Measurements from ENCODE around the gene ANTXR1. TPM values are rescaled to one million over a fixed set of nuclear protein-coding genes. Genes with fewer than 3 reads are reported as not detected.

Gene ANTXR1
- total and polyA plus RNA-seq, 11 donors: 5.8 to 75.2 (median 23.3) TPM

DNA sequence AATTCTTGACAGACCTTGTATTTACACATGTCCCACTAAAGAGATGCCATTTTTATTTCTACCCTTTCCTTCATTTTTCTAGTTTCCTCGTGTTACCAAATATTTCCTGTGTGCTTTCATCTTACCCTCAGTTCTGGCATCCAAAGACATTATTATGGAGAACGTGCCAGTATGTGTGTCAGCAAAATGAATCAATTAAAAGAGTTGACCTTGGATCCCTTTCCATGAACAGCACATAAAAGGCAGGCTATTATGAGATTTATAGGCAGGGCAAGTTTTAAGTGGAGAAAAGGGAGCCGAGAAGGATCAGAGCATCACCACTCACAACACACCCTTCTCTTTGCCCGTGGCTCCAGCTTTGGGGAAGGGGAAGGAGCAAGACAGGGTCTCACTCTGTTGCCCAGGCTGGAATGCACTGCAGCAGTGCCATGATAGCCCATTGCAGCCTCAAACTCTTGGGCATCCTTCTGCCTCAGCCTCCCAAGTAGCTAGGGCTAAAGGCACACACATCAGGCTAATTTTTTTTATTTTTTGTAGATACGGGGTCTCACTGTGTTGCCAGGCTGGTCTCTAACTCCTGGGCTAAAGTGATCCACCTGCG, 224.2 kb downstream of the ANTXR1 start:
- H3K4me1 ChIP-seq: peaks cover 0 to 26% (median 0%) of the 10 kb centered on the region in 12 donors
- no peak overlapping the region for H3K4me3 ChIP-seq
- no peaks in the 10 kb centered on the region for H3K36me3 ChIP-seq
- no peaks in the 10 kb centered on the region for H3K27me3 ChIP-seq
- ATAC-seq: no peak
- DNase-seq: no peak
- H3K27ac ChIP-seq: peak overlapping the region in 1 of 12 donors; percentile 10
- no peaks in the 10 kb centered on the region for H3K9me3 ChIP-seq
- TF ChIP-seq, protein P1, sequence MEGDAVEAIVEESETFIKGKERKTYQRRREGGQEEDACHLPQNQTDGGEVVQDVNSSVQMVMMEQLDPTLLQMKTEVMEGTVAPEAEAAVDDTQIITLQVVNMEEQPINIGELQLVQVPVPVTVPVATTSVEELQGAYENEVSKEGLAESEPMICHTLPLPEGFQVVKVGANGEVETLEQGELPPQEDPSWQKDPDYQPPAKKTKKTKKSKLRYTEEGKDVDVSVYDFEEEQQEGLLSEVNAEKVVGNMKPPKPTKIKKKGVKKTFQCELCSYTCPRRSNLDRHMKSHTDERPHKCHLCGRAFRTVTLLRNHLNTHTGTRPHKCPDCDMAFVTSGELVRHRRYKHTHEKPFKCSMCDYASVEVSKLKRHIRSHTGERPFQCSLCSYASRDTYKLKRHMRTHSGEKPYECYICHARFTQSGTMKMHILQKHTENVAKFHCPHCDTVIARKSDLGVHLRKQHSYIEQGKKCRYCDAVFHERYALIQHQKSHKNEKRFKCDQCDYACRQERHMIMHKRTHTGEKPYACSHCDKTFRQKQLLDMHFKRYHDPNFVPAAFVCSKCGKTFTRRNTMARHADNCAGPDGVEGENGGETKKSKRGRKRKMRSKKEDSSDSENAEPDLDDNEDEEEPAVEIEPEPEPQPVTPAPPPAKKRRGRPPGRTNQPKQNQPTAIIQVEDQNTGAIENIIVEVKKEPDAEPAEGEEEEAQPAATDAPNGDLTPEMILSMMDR (IDR thresholded peaks at IDR 0.05): no peak
- no peak for TF ChIP-seq POLR2A (IDR thresholded peaks at IDR 0.05)
- 68 to 81% (median 79%) methylated on average over 6 of the region's 6 CpGs for WGBS, 4 donors
- intact Hi-C loops (cut with DNase I): no loop called here

DNA sequence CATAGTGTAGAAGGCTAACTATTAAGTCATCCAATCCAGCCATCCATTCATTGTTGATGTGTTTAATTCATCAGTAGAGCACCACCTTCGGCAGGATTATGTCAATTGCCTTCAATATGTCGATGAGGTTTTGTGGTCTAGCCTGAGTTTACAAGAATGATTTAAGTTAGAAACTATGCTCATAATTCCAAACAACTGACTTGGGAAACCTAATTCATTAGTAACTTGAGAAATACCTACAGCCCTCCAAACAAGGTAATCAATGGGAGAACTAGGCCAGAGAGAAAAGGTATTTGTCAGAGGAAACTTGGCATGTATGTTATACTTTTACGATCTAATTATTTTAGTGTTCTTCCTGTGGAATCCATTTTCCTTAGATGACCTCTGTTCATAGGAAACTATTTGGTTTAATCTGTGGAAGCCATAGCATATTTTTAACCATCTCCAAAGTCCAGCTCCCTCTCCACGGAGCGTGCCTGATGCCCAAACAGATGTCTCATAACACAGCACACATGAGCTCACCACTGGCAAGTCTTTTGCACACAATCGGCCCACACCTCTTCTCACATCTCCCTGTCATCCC, 225.6 kb downstream of the ANTXR1 start:
- WGBS, 4 donors: 76 to 84% (median 78%) methylated on average over 6 of the region's 6 CpGs
- H3K36me3 ChIP-seq: no peaks in the 10 kb centered on the region
- H3K4me3 ChIP-seq: no peak overlapping the region
- TF ChIP-seq POLR2A (IDR thresholded peaks at IDR 0.05): no peak
- TF ChIP-seq, protein P1 (IDR thresholded peaks at IDR 0.05): no peak
- H3K27me3 ChIP-seq: no peaks in the 10 kb centered on the region
- no peaks in the 10 kb centered on the region for H3K9me3 ChIP-seq
- ATAC-seq: no peak
- H3K4me1 ChIP-seq: peaks cover 0 to 32% (median 0%) of the 10 kb centered on the region in 12 donors
- intact Hi-C loops (cut with DNase I): no loop called here
- H3K27ac ChIP-seq: no peak overlapping the region
- DNase-seq: no peak

DNA sequence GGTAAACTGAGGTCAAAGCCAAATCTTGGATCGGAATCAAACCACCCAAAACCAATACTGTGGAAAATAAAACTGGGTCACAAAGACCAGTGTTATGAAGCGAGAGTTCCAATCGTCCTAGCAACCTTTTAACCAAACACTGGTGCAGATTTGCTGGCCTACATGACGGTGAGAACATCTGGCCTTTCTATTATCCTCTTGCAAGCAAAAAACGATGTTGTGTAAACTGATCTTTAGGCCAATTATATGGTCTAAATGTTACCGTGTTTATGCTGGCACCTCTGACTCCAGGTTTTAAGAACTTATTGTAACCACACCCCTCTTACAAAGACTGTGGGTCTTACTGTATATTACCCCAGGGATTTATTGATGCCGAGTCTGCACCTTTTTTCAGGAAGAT, 228.1 kb downstream of the ANTXR1 start:
- intact Hi-C loops (cut with DNase I): no loop called here
- Histone ChIP-seq H3K9me3 (no peaks in the 10 kb centered on the region), H3K36me3 (peaks cover 0 to 6% (median 0%) of the 10 kb centered on the region in 9 donors), H3K27me3 (no peaks in the 10 kb centered on the region), H3K4me3 (no peak overlapping the region), H3K27ac (peak overlapping the region in 4 of 12 donors; percentile 39 to 51 (median 44)), H3K4me1 (peaks cover 0 to 32% (median 3%) of the 10 kb centered on the region in 12 donors)
- ATAC-seq: peak in 3 of 4 donors; percentile 28 to 77 (median 44)
- TF ChIP-seq, protein P1 (IDR thresholded peaks at IDR 0.05): no peak
- no peak for TF ChIP-seq POLR2A (IDR thresholded peaks at IDR 0.05)
- DNase-seq: no peak
- WGBS, 4 donors: 52 to 62% (median 53%) methylated on average over 7 of the region's 7 CpGs

DNA sequence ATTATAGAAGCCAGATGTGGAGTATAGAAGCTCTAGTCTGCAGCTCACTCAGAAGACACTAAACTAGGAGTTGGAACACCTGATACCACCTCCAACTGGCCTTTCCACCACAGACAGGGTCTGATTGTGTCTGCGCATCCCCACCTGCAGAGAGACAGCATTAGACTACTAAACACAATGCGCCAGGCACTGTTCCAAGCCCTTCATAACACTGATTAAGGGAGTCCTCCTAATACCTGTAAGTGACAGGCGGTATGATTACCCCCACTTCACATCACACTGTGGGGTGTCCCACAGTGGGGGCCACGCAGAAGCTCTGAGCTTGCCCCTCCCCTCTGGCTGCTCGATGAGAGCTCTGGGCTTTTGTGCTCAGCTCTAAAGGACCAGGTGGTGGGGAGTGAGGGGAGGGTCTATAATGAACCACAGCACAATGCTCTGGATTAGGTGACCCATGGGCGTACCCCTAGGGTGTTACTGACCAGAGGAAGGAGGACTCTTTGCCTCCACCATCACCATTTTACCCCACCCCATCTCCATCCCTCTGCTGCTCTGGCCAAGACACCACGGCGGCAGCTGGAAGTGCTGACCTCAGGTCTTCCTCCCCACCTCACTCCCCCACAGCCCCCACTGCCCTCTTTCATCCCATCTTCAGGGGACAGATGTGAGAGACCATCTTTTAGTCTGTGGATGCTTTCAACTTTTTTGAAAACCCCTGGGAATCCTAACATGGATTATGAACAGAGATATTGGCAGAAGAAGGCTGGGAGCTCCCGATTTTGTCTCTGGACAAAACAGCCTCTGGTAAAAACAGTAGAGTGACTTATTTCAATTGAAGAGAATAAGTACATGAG, 228.9 kb downstream of the ANTXR1 start:
- Histone ChIP-seq H3K4me3 (no peak overlapping the region), H3K36me3 (peaks cover 0 to 14% (median 0%) of the 10 kb centered on the region in 9 donors), H3K9me3 (no peaks in the 10 kb centered on the region), H3K27me3 (no peaks in the 10 kb centered on the region), H3K27ac (peak overlapping the region in 5 of 12 donors; percentile 15 to 49 (median 39)), H3K4me1 (peaks cover 0 to 29% (median 3%) of the 10 kb centered on the region in 12 donors)
- WGBS, 4 donors: 88 to 91% (median 90%) methylated on average over 8 to 9 of the region's 9 CpGs
- ATAC-seq (no peak), DNase-seq (no peak)
- intact Hi-C loops (cut with DNase I): no loop called here
- TF ChIP-seq, protein P1 (IDR thresholded peaks at IDR 0.05): no peak
- no peak for TF ChIP-seq POLR2A (IDR thresholded peaks at IDR 0.05)
